MCF 10A (cell line): ENCODE measurements around the gene PDE2A. TPM values are rescaled to one million over a fixed set of nuclear protein-coding genes. Genes with fewer than 3 reads are reported as not detected.

Experiments used
- BruUV-seq: library from RNA; stranded (reverse); fragments of 400-500 nt; replicated peaks from 2 replicates; lab custom pipeline; 2021; lab: Mats Ljungman, UMichigan
- CTCF ChIA-PET: fragments of 300-600 bp; sonication (Branson Sonifier 250); formaldehyde crosslinking; extraction: SDS; loops from one replicate; lab custom pipeline; 2021; ENCODE audit warnings: antibody characterized with exemption, inconsistent platforms; lab: Yijun Ruan, JAX
- POLR2A ChIA-PET: fragments of 300-600, 350-650 bp; sonication (Branson Sonifier 250); formaldehyde crosslinking; extraction: SDS; loops from one replicate; lab custom pipeline; 2020; ENCODE audit warnings: antibody characterized with exemption, inconsistent platforms; lab: Yijun Ruan, JAX
- DNase-seq: peaks from one replicate; pipeline ENCODE4 v3.0.0-alpha.2; 2018; ENCODE audit not compliant: unreplicated experiment
- H3K27ac Mint-ChIP-seq: one replicate; pipeline ENCODE4 v1.8.0; 2022; ENCODE audit warnings: mild to moderate bottlenecking, low read depth, mixed read lengths; ENCODE audit not compliant: unreplicated experiment
- H3K27me3 Mint-ChIP-seq: one replicate; pipeline ENCODE4 v1.8.0; 2022; ENCODE audit warnings: mixed read lengths; ENCODE audit not compliant: insufficient read depth, unreplicated experiment
- H3K36me3 Mint-ChIP-seq: one replicate; pipeline ENCODE4 v1.8.0; 2022; ENCODE audit warnings: mild to moderate bottlenecking, moderate library complexity, mixed read lengths; ENCODE audit not compliant: insufficient read depth, unreplicated experiment
- H3K4me1 Mint-ChIP-seq: one replicate; pipeline ENCODE4 v1.8.0; 2022; ENCODE audit warnings: mixed read lengths; ENCODE audit not compliant: insufficient read depth, unreplicated experiment
- H3K4me3 Mint-ChIP-seq: one replicate; pipeline ENCODE4 v1.8.0; 2022; ENCODE audit warnings: mild to moderate bottlenecking, moderate library complexity, mixed read lengths; ENCODE audit not compliant: unreplicated experiment
- H3K9me3 Mint-ChIP-seq: one replicate; pipeline ENCODE4 v1.8.0; 2022; ENCODE audit warnings: mixed read lengths; ENCODE audit not compliant: unreplicated experiment
- CTCF ChIP-seq: fragments of 200-600 bp; IDR thresholded peaks from one replicate; pipeline ENCODE4 v1.8.0; 2022; ENCODE audit warnings: antibody characterized with exemption, mild to moderate bottlenecking; ENCODE audit not compliant: unreplicated experiment
- intact Hi-C: fragments of 100-400 bp; cut with micrococcal nuclease; formaldehyde crosslinking; loops from 2 replicates; pipeline ENCODE4 v1.14.1; 2022
- total RNA-seq: library from RNA; stranded (reverse); gene quantifications from 2 replicates; pipeline ENCODE4 v1.2.3, GENCODE V29; 2022

Gene PDE2A
- total RNA-seq, 1 experiment from 2014 or later: 1.9 TPM

- DNase-seq: no peak
- no peak overlapping the region for H3K4me3 Mint-ChIP-seq
- peaks cover 1% of the 10 kb centered on the region for H3K4me1 Mint-ChIP-seq
- H3K36me3 Mint-ChIP-seq: peaks cover 27% of the 10 kb centered on the region
- CTCF ChIA-PET: interaction anchor here (0.6 to 3.5 kb wide), 18 partner anchors 16 to 747 kb away, joined by 3 to 24 read pairs (median 4); no protein-coding TSS in a partner anchor
- no peak for TF ChIP-seq CTCF
- H3K27me3 Mint-ChIP-seq: peaks cover 29% of the 10 kb centered on the region
- BruUV-seq: no TSS peak
- POLR2A ChIA-PET: interaction anchor here (0.5 to 1.1 kb wide), 4 partner anchors 10 to 442 kb away, joined by 3 read pairs; no protein-coding TSS in a partner anchor
- H3K9me3 Mint-ChIP-seq: no peaks in the 10 kb centered on the region
- intact Hi-C loops: loop anchor here (2.0 kb wide), 1 partner anchor 212 kb away; no protein-coding TSS in a partner anchor
- H3K27ac Mint-ChIP-seq: no peak overlapping the region
These were observed 8.1 kb upstream of the PDE2A start for GRCh38 chr11:72682238-72682857.

- POLR2A ChIA-PET: interaction anchor here (0.5 to 1.9 kb wide), 7 partner anchors 11 to 210 kb away, joined by 3 to 4 read pairs (median 3); no protein-coding TSS in a partner anchor
- DNase-seq: no peak
- CTCF ChIA-PET: interaction anchor here (0.5 to 3.5 kb wide), 13 partner anchors 11 to 693 kb away, joined by 3 to 24 read pairs (median 4); partner anchors contain the start of gene P2RY2
- Mint-ChIP-seq H3K27ac (no peak overlapping the region), H3K36me3 (peaks cover 30% of the 10 kb centered on the region), H3K9me3 (no peaks in the 10 kb centered on the region), H3K4me3 (no peak overlapping the region), H3K4me1 (peaks cover 4% of the 10 kb centered on the region), H3K27me3 (peaks cover 37% of the 10 kb centered on the region)
- BruUV-seq: no TSS peak
- intact Hi-C loops: loop anchor here (2.0 kb wide), 1 partner anchor 211 kb away; no protein-coding TSS in a partner anchor
- no peak for TF ChIP-seq CTCF
These were observed 7.3 kb upstream of the PDE2A start for GRCh38 chr11:72681226-72682153.

- ChIA-PET CTCF (interaction anchor here (0.6 to 3.5 kb wide), 7 partner anchors 11 to 537 kb away, joined by 3 to 18 read pairs (median 4); no protein-coding TSS in a partner anchor), POLR2A (interaction anchor here (1.0 to 1.9 kb wide), 2 partner anchors 12 to 209 kb away, joined by 3 to 4 read pairs; no protein-coding TSS in a partner anchor)
- H3K4me1 Mint-ChIP-seq: peaks cover 4% of the 10 kb centered on the region
- DNase-seq: no peak
- peaks cover 44% of the 10 kb centered on the region for H3K27me3 Mint-ChIP-seq
- no TSS peak for BruUV-seq
- no peak overlapping the region for H3K4me3 Mint-ChIP-seq
- no peak overlapping the region for H3K27ac Mint-ChIP-seq
- H3K9me3 Mint-ChIP-seq: no peaks in the 10 kb centered on the region
- peaks cover 27% of the 10 kb centered on the region for H3K36me3 Mint-ChIP-seq
- intact Hi-C loops: no loop called here
- no peak for TF ChIP-seq CTCF
These were observed 6.5 kb upstream of the PDE2A start for GRCh38 chr11:72680624-72681158.
